Measurements from ENCODE around the gene EIF3D.

EIF3D gene

DNA sequence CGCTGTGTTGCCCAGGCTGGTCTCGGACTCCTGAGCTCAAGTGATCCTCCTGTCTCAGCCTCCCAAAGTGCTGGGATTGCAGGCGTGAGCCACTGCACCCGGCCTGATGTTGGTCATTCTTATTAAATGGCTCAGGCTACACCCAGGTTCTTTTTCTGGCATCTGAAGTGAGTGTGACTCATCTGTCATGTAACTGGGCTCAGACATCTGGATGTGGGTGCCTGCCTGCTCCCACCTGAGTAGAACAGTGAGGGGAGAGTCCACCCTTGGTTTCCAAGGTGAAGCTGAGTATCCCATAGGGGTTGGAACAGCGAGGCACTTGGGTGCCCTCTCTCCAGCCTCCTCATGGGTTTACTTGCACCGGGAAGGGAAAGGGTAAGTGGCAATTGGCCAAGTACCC is 36.7 kb upstream of the EIF3D start:
- H3K27ac ChIP-seq (ENCODE audit: insufficient read depth, low read depth, low read length, poor library complexity, severe bottlenecking) = no peak overlapping the region
- WGBS, 2 experiments = 88 to 95% methylated on average over 6 of the region's 6 CpGs
- H3K4me1 ChIP-seq (ENCODE audit: control insufficient read depth, insufficient read depth, low read length) = no peaks in the 10 kb centered on the region
- no peak overlapping the region for H3K4me3 ChIP-seq (ENCODE audit: insufficient read depth, low read depth, low read length)
- no peaks in the 10 kb centered on the region for H3K36me3 ChIP-seq (ENCODE audit: control insufficient read depth, insufficient read depth, low read length)
- H3K27me3 ChIP-seq (ENCODE audit: control insufficient read depth, insufficient read depth, low read length, poor library complexity, severe bottlenecking) = no peaks in the 10 kb centered on the region
- H3K9me3 ChIP-seq (ENCODE audit: control insufficient read depth, low read length) = no peaks in the 10 kb centered on the region

DNA sequence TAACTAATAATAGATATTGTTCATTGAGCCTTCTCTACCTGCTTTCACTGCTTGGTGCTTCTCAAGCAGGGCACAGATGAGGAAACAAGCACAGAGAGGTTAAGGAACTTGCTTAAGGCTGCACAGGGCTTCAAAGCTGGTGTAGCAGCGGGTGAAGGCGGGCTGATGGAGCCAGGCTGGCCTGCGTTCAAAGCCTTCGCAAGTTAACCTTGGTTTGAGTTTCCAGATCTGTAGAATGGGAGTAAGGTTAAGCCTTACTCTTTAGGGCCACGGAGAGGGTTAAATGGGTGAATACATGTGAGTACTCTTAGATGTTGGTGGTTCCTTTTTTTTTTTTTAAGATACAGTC is 36.2 kb upstream of the EIF3D start:
- Histone ChIP-seq H3K4me3 (ENCODE audit: insufficient read depth, low read depth, low read length) (no peak overlapping the region), H3K27me3 (ENCODE audit: control insufficient read depth, insufficient read depth, low read length, poor library complexity, severe bottlenecking) (no peaks in the 10 kb centered on the region), H3K4me1 (ENCODE audit: control insufficient read depth, insufficient read depth, low read length) (no peaks in the 10 kb centered on the region), H3K9me3 (ENCODE audit: control insufficient read depth, low read length) (no peaks in the 10 kb centered on the region), H3K27ac (ENCODE audit: insufficient read depth, low read depth, low read length, poor library complexity, severe bottlenecking) (no peak overlapping the region), H3K36me3 (ENCODE audit: control insufficient read depth, insufficient read depth, low read length) (no peaks in the 10 kb centered on the region)
- 93 to 96% methylated on average over 5 of the region's 5 CpGs for WGBS, 2 experiments

DNA sequence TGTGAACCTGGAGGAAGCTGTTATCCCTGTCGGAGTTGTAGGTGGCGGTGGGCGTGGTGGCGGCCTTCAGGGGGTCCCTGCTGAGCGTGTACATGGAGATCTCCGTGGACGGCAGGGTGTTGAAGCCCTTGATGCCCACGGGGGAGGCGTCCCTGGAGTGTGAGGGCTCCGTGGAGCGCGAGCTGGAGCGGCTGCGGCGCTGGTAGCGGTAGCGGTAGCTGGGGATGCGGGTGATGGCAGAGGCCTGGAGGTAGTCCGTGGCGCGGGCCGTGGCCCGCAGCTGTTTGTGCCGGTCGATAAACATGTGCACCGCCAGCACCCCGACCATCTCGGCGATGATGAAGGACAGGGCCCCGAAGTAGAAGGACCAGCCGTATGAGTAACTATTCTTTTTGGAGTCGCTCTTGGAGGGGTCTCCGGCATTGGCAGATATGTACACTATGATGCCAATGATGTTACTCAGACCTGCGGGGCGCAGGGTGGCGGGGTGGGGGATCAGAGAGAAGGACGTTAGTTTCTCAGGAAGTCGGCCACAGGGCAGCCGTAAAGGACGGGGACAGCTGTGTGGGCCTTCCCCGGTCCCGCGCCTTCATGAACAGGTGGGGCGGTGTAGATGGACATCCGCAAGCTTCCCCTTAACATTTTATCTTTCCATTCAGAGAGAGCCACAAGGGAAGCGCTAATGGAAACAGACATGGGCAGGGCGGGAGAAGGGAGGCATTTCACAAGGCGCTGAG is 35.6 kb upstream of the EIF3D start:
- Histone ChIP-seq H3K4me1 (ENCODE audit: control insufficient read depth, insufficient read depth, low read length) (no peaks in the 10 kb centered on the region), H3K36me3 (ENCODE audit: control insufficient read depth, insufficient read depth, low read length) (no peaks in the 10 kb centered on the region), H3K27ac (ENCODE audit: insufficient read depth, low read depth, low read length, poor library complexity, severe bottlenecking) (no peak overlapping the region), H3K9me3 (ENCODE audit: control insufficient read depth, low read length) (no peaks in the 10 kb centered on the region), H3K4me3 (ENCODE audit: insufficient read depth, low read depth, low read length) (no peak overlapping the region), H3K27me3 (ENCODE audit: control insufficient read depth, insufficient read depth, low read length, poor library complexity, severe bottlenecking) (no peaks in the 10 kb centered on the region)
- 96% methylated on average over 48 of the region's 48 CpGs for WGBS, 2 experiments

DNA sequence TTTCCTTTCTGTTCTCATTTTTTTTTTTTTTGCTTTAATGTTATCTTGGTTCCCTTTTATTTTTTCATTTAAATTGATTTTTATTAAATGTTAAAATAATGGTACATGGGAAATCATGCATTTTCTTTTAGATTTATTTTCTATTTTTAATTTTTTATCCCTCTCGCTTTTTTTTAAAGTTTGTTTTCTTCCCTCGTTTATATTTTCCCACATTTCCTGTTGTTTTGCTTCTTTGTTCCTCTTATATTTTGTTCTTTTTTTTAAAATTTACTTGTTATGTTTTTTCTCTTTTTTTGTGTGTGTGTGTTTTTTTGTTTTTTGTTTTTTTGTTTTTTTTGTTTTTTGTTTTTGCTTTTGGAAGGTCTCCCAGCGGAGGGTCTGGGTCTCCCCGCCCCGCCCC is 34.9 kb upstream of the EIF3D start:
- Histone ChIP-seq H3K4me3 (ENCODE audit: insufficient read depth, low read depth, low read length) (no peak overlapping the region), H3K4me1 (ENCODE audit: control insufficient read depth, insufficient read depth, low read length) (no peaks in the 10 kb centered on the region), H3K27ac (ENCODE audit: insufficient read depth, low read depth, low read length, poor library complexity, severe bottlenecking) (no peak overlapping the region), H3K27me3 (ENCODE audit: control insufficient read depth, insufficient read depth, low read length, poor library complexity, severe bottlenecking) (no peaks in the 10 kb centered on the region), H3K9me3 (ENCODE audit: control insufficient read depth, low read length) (no peaks in the 10 kb centered on the region), H3K36me3 (ENCODE audit: control insufficient read depth, insufficient read depth, low read length) (no peaks in the 10 kb centered on the region)
- WGBS, 2 experiments = 88 to 92% methylated on average over 3 of the region's 5 CpGs

DNA sequence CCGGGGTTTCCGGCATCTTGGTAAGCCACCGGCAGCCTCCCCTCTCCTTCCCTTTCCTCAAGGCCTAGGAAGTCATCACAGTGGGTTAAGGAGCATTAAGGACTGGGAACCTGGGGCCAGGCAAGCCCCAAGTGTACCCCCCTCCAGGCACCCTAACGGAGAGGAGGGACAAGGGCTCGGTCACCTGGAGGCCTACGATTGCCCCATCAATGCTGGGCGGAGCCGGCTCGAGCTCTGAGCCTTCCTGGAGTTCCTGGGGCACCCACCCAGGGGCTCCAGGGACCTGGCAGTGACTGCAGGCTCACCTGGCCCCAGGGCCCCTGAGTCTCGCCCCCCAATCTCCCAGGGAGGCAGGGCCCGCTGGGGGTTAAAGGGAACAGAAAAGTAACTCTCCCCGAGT is 34.5 kb upstream of the EIF3D start:
- Histone ChIP-seq H3K27me3 (ENCODE audit: control insufficient read depth, insufficient read depth, low read length, poor library complexity, severe bottlenecking) (no peaks in the 10 kb centered on the region), H3K27ac (ENCODE audit: insufficient read depth, low read depth, low read length, poor library complexity, severe bottlenecking) (no peak overlapping the region), H3K36me3 (ENCODE audit: control insufficient read depth, insufficient read depth, low read length) (no peaks in the 10 kb centered on the region), H3K4me3 (ENCODE audit: insufficient read depth, low read depth, low read length) (no peak overlapping the region), H3K4me1 (ENCODE audit: control insufficient read depth, insufficient read depth, low read length) (no peaks in the 10 kb centered on the region), H3K9me3 (ENCODE audit: control insufficient read depth, low read length) (no peaks in the 10 kb centered on the region)
- WGBS, 2 experiments = 78 to 84% methylated on average over 12 of the region's 12 CpGs

DNA sequence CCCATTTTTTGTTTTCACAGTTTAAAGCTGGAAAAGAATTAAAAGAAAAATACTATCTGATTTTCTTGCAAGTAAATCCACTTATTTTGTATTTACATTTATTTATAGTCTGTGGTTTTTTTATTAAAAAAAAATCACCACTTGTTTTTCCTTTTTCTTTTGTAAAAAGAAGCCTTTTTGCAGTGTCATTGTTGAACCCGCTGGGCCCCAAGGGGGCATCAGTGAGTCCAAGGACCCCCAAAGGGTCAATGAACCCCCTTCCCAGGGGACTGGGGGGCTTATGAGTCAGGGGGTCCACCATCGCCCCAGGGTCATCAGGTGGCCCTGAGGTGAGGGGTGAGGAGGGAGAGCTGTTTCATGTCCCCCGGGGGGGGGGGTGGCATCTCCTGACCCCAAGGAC is 34.0 kb upstream of the EIF3D start:
- Histone ChIP-seq H3K36me3 (ENCODE audit: control insufficient read depth, insufficient read depth, low read length) (no peaks in the 10 kb centered on the region), H3K4me3 (ENCODE audit: insufficient read depth, low read depth, low read length) (no peak overlapping the region), H3K4me1 (ENCODE audit: control insufficient read depth, insufficient read depth, low read length) (no peaks in the 10 kb centered on the region), H3K27me3 (ENCODE audit: control insufficient read depth, insufficient read depth, low read length, poor library complexity, severe bottlenecking) (no peaks in the 10 kb centered on the region), H3K27ac (ENCODE audit: insufficient read depth, low read depth, low read length, poor library complexity, severe bottlenecking) (no peak overlapping the region), H3K9me3 (ENCODE audit: control insufficient read depth, low read length) (no peaks in the 10 kb centered on the region)
- 90 to 91% methylated on average over 3 of the region's 3 CpGs for WGBS, 2 experiments

DNA sequence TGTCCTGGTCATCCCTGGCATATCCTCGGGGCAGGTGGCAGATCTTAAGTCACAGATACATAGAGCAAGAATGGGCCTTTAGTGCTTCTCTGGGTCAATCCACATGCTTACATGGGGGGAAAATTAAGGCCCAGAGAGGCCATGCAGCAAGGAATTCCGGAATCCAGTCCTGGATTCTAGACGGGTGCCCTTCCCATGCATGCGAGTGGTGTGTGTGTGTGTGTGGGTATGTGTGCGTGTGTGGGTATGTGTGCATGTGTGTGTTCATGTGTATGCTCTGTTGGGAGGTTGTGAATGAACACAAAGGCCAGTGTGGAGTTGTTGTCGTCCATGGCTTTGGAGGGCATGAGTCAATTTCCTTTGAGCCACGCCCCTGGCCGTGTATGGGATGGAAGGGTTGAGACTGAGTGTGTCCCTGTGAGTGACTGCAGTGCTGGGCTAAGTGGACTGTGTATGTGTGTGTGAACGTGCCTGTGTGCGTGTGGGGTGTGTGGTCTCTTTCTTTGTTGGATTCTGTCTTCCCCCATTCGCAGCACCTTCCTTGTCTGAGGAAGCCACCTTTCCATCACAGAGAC is 33.4 kb upstream of the EIF3D start:
- H3K27me3 ChIP-seq (ENCODE audit: control insufficient read depth, insufficient read depth, low read length, poor library complexity, severe bottlenecking) = no peaks in the 10 kb centered on the region
- no peaks in the 10 kb centered on the region for H3K9me3 ChIP-seq (ENCODE audit: control insufficient read depth, low read length)
- H3K4me1 ChIP-seq (ENCODE audit: control insufficient read depth, insufficient read depth, low read length) = no peaks in the 10 kb centered on the region
- H3K27ac ChIP-seq (ENCODE audit: insufficient read depth, low read depth, low read length, poor library complexity, severe bottlenecking) = no peak overlapping the region
- WGBS, 2 experiments = 73 to 80% methylated on average over 11 of the region's 11 CpGs
- no peaks in the 10 kb centered on the region for H3K36me3 ChIP-seq (ENCODE audit: control insufficient read depth, insufficient read depth, low read length)
- no peak overlapping the region for H3K4me3 ChIP-seq (ENCODE audit: insufficient read depth, low read depth, low read length)

DNA sequence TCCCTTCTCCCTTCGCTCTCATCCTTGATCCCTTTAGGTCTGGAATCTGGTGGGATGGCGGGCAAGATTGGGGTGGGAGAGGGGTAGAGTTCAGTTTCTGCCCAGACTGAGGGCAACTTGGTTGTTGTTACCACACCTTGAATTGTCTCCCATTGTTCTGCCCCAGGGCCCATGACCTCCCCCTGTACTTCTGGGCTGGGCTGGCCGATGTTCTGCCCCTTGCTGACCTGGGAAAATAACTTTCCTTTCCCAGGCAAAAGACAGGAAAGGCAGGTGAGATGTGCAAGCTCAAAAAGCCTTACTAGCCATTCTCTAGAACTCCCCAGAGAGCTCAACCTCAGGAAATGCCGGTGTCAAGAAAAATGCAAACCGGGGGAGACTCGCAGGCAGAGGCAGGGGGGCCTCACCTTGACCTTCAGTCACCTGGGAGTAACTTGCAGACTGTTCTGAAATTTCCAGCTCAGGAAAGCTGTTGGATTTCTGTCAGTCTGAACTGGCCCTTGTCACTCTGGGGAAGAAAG is 32.4 kb upstream of the EIF3D start:
- H3K4me1 ChIP-seq (ENCODE audit: control insufficient read depth, insufficient read depth, low read length) = no peaks in the 10 kb centered on the region
- no peaks in the 10 kb centered on the region for H3K9me3 ChIP-seq (ENCODE audit: control insufficient read depth, low read length)
- no peak overlapping the region for H3K27ac ChIP-seq (ENCODE audit: insufficient read depth, low read depth, low read length, poor library complexity, severe bottlenecking)
- no peak overlapping the region for H3K4me3 ChIP-seq (ENCODE audit: insufficient read depth, low read depth, low read length)
- H3K36me3 ChIP-seq (ENCODE audit: control insufficient read depth, insufficient read depth, low read length) = no peaks in the 10 kb centered on the region
- 59 to 60% methylated on average over 6 of the region's 6 CpGs for WGBS, 2 experiments
- H3K27me3 ChIP-seq (ENCODE audit: control insufficient read depth, insufficient read depth, low read length, poor library complexity, severe bottlenecking) = no peaks in the 10 kb centered on the region

DNA sequence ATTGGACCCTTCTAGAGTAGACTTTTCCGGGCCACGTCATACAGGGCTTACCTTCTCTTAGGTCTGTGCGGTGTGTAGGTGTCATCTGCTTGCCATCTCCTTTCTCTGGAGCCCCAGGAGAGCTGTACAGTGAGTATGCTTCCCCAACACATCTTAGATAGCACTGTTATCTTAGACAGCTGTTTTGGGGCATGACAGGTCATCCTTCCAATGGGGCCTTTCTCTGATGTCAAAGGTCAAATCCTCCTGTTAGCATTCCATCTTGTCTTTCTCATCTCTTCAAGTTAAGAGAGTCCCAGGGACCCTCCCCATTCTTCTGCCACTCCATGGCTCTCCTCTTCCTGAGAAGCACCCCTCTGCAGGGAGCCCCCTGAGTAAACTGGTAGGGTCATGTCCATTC is 31.0 kb upstream of the EIF3D start:
- Histone ChIP-seq H3K27me3 (ENCODE audit: control insufficient read depth, insufficient read depth, low read length, poor library complexity, severe bottlenecking) (no peaks in the 10 kb centered on the region), H3K4me3 (ENCODE audit: insufficient read depth, low read depth, low read length) (no peak overlapping the region), H3K4me1 (ENCODE audit: control insufficient read depth, insufficient read depth, low read length) (no peaks in the 10 kb centered on the region), H3K9me3 (ENCODE audit: control insufficient read depth, low read length) (no peaks in the 10 kb centered on the region), H3K36me3 (ENCODE audit: control insufficient read depth, insufficient read depth, low read length) (no peaks in the 10 kb centered on the region), H3K27ac (ENCODE audit: insufficient read depth, low read depth, low read length, poor library complexity, severe bottlenecking) (no peak overlapping the region)
- WGBS, 2 experiments = 94 to 96% methylated on average over 3 of the region's 3 CpGs

DNA sequence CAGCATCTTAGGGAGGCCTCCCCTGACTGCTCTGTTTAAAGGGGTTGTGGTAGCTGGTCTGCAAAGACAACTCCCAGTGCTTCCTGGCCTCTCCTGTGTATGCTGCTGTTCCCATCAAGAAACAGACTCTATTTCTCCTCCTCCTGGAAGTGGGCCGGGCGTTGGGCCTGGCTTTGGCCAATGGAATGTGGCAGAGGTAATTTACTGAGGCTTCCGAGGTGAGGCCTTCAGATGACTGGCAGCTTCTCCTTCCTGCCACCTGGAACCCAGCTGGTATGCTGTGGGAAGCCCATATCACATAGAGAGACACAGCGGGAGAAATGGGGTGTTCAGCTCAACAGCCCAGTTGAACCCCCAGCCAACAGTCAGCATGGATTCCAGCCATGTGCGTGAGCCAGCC is 25.1 kb upstream of the EIF3D start:
- H3K27me3 ChIP-seq (ENCODE audit: control insufficient read depth, insufficient read depth, low read length, poor library complexity, severe bottlenecking) = no peaks in the 10 kb centered on the region
- H3K4me1 ChIP-seq (ENCODE audit: control insufficient read depth, insufficient read depth, low read length) = peaks cover 4% of the 10 kb centered on the region
- 71 to 72% methylated on average over 5 of the region's 5 CpGs for WGBS, 2 experiments
- no peaks in the 10 kb centered on the region for H3K36me3 ChIP-seq (ENCODE audit: control insufficient read depth, insufficient read depth, low read length)
- H3K27ac ChIP-seq (ENCODE audit: insufficient read depth, low read depth, low read length, poor library complexity, severe bottlenecking) = no peak overlapping the region
- H3K4me3 ChIP-seq (ENCODE audit: insufficient read depth, low read depth, low read length) = no peak overlapping the region
- H3K9me3 ChIP-seq (ENCODE audit: control insufficient read depth, low read length) = no peaks in the 10 kb centered on the region

Data from ectodermal cell (in vitro differentiated cells).